HL-60/S4 (cell line): Measurements from ENCODE around the gene LRRC58.
"Not testable (repeated sequence)": the region's sequence is repeated elsewhere in the genome, so short reads cannot be mapped to it uniquely, and the experiment has no call there.

Source experiments
- in situ Hi-C: fragments of 300-500 bp; cut with MboI; formaldehyde crosslinking; loops from 2 replicates; pipeline ENCODE4 v1.14.3; 2022; ENCODE audit warnings: low sequenced_read_pairs

The LRRC58 gene

DNA sequence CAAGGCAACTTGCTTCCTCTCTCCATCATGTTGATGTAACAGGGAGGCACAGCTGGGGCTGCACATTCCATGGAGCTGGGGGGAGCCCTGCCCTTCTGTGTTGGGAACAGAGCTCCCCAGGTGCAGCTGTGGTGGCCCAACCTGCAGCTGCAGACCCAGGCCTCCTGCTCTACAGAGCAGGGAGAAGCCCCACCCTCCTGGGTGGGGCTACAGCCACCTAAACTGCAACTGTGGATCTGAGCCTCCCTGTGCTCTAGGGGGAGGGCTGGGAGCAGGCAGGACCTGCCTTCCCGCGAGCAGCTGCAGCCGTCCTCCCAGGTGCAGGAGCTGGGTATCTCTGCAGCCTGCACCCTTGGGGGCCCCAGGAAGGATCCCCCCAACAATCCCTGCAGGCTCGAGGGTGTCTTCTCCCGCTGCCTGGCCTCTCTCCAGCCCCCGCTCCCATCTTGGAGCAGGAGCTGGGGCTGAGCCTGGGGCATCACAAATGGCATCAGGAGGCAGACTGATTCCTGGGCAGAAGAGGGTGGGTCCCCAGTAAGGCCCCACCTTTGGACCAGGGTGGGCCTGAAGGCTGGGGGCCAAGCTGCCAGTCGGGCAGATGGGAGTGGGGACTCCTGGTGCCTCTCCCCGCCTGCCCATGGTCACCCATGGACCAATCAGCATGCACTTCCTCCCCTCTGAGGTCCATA, 7.4 kb downstream of the LRRC58 start:
- in situ Hi-C loops = no loop called here

- in situ Hi-C loops = no loop called here
Observed at GRCh38 chr3:120339362-120339761, 9.8 kb downstream of the LRRC58 start.

DNA sequence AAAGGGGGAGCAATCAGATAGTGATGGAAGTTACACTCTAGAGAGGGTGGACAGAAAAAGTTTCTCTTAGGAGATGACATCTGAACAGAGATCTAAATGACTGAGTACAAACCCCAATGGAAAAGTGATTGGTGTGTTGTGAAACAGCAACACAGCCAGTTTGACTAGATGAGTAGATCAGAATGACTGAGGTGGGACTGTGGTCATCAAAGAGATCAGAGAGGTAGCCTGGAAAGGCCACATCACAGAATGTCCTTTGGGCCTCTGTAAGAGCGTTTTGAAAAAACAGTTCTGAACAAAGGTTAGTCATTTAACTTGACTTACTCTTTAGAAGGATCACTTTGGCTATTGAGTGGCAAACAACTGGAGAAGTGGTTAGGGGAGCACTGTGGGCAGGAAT, 10.6 kb downstream of the LRRC58 start:
- in situ Hi-C loops = no loop called here

DNA sequence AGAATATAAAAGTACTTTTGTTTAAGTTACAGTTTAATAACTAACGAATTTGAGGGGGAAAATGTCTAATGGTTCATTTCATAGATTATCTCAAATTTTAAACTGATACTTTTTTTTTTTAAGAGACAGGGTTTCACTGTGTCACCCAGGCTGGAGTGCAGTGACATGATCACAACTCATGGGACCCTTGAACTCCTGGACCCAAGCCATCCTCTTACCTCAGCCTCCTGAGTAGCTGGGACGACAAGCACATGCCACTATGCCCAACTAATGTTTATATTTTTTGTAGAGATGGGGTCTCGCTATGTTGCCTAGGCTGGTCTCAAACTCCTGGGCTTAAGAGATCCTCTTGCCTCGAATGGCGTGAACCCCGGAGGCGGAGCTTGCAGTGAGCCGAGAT, 16.5 kb downstream of the LRRC58 start:
- in situ Hi-C loops = no loop called here

- in situ Hi-C loops = no loop called here
Observed at GRCh38 chr3:120331076-120331475, 18.1 kb downstream of the LRRC58 start.

DNA sequence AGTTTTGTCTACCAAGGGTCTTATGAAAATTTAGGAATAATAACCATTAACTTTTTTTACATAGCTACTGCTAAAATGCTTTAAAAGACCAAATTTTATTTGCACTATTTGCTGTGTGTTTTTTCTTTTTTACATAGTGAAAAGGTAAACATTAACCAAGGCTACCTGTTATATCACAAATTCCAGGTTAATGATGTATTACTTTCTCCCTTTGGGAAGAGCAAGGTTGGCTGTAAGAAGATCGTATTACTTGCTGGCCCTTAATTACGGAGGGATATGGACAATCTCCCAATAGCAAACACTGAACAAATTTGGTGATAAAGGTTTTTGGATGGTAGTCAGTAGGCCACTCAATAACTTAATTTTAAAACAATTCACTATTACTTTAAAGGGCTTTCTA, 22.4 kb downstream of the LRRC58 start:
- in situ Hi-C loops = no loop called here

DNA sequence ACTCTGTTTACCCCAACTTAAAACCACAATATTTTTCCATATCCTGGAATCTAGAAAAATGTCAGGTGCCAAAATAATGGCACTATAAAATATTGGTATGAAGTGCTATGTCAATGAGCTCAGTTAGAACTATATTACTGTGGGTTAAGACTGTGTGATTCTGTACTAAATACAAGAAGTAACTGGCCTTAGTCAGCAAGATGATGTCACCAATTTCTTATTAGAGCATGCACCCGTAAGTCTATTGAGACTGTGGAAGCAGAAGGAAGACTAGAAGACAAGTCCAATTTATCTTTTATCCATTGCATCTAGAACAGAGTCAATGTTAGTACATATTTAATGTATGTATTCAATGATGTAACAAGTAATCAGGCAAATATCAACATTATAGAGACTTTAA, 25.0 kb downstream of the LRRC58 start:
- in situ Hi-C loops = no loop called here

- in situ Hi-C loops = not testable (repeated sequence)
Observed at GRCh38 chr3:120323761-120324160, 25.4 kb downstream of the LRRC58 start.

- in situ Hi-C loops = no loop called here
Observed at GRCh38 chr3:120311863-120312794, 37.0 kb downstream of the LRRC58 start.

GRCh38 chr3:120306519-120307455, 42.4 kb downstream of the LRRC58 start:
- in situ Hi-C loops = no loop called here

- in situ Hi-C loops = no loop called here
Observed at GRCh38 chr3:120304616-120305015, 44.5 kb downstream of the LRRC58 start.

- in situ Hi-C loops = no loop called here
Observed at GRCh38 chr3:120302361-120302760, 46.8 kb downstream of the LRRC58 start.

GRCh38 chr3:120300971-120301370, 48.2 kb downstream of the LRRC58 start:
- in situ Hi-C loops = no loop called here

- in situ Hi-C loops = no loop called here
Observed at GRCh38 chr3:120299403-120299802, 49.8 kb downstream of the LRRC58 start.

DNA sequence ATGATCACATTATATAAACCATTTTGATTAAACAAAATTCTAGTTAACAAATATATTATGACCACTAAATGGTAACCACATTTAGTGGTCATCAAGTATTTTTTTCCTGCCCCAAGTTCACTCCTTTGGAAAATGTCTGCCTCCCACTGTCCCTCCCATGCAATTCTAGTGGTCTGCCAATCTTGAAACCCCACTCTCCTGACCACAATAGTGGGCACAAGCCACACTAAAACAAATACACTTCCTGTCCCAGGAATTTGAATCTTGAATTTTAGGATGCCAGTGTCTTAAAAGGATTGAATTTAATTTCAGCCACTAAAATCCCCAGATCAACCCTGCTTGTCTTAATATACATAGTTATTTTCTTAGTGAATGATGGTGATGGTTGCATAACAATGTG, 50.2 kb downstream of the LRRC58 start:
- in situ Hi-C loops = no loop called here

GRCh38 chr3:120291552-120291951, 57.6 kb downstream of the LRRC58 start:
- in situ Hi-C loops = not testable (repeated sequence)

DNA sequence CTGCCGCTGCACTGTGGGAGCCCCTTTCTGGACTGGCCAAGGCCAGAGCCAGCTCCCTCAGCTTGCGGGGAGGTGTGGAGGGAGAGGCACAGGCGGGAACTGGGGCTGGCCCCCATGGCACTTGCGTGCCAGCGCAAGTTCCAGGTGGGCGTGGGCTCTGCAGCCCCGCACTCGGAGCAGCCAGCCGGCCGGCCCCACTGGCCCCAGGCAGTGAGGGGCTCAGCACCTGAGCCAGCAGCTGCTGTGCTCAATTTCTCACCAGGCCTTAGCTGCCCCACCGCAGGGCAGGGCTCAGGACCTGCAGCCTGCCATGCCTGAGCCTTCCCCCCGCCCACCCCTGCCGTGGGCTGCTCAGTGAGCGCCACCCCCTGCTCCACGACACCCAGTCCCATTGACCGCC, 59.5 kb downstream of the LRRC58 start:
- in situ Hi-C loops = no loop called here

GRCh38 chr3:120286465-120286864, 62.7 kb downstream of the LRRC58 start:
- in situ Hi-C loops = no loop called here

DNA sequence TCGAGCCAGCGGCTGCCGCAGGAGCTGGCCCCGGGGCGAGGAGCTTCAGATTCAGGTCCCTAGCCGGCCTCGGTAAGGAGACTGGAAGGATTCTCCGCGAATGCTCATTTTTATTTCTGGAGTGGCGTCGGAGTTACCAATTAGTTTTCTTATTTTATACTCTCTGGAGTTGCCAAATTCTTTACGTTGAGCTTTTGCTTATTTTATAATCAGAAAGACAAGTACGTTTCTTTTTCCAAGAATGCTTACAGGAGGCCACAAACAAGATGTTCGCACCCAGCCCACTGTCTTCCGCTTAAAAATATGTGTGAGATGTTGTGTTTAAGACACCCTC, 63.7 kb downstream of the LRRC58 start:
- in situ Hi-C loops = no loop called here

- in situ Hi-C loops = no loop called here
Observed at GRCh38 chr3:120284747-120285507, 64.2 kb downstream of the LRRC58 start, which contains the start of gene GPR156. TSS of gene GPR156 (minus strand) at chr3:120285222. CDS start at chr3:120244098, 41,124 bp downstream.
